Progenitor cell of endocrine pancreas (in vitro differentiated cells): ENCODE results near the gene ALOX5. TPM values are rescaled to one million over a fixed set of nuclear protein-coding genes. Genes with fewer than 3 reads are reported as not detected.
"Not testable (repeated sequence)": the region's sequence is repeated elsewhere in the genome, so short reads cannot be mapped to it uniquely, and the experiment has no call there.

Experiments used
- DNase-seq: peaks from one replicate; pipeline ENCODE4 v3.0.0; 2021; ENCODE audit warnings: low spot score; ENCODE audit not compliant: unreplicated experiment
- H3K27ac Mint-ChIP-seq: 2 replicates; pipeline ENCODE4 v1.8.0; 2021; ENCODE audit warnings: mild to moderate bottlenecking, moderate library complexity, mixed read lengths
- H3K27me3 Mint-ChIP-seq: 2 replicates; pipeline ENCODE4 v1.8.0; 2021; ENCODE audit warnings: mixed read lengths
- H3K36me3 Mint-ChIP-seq: 2 replicates; pipeline ENCODE4 v1.8.0; 2022; ENCODE audit warnings: mixed read lengths; ENCODE audit not compliant: insufficient read depth
- H3K4me1 Mint-ChIP-seq: 2 replicates; pipeline ENCODE4 v1.8.0; 2021; ENCODE audit warnings: low read depth, mixed read lengths
- H3K4me3 Mint-ChIP-seq: 2 replicates; pipeline ENCODE4 v1.8.0; 2021; ENCODE audit warnings: low read depth, mild to moderate bottlenecking, moderate library complexity, mixed read lengths
- H3K9me3 Mint-ChIP-seq: 2 replicates; pipeline ENCODE4 v1.8.0; 2021; ENCODE audit warnings: low read depth, mixed read lengths
- long read RNA-seq: library from polyadenylated mRNA; unstranded; transcript quantifications from one replicate; pipeline ENCODE4 v2.0.0, GENCODE V29; 2020
- total RNA-seq: library from RNA; stranded (reverse); gene quantifications from 2 replicates; pipeline ENCODE4 v1.2.1, GENCODE V29; 2021
- TF ChIP-seq, protein P1 (sequence below): fragments of 200-600 bp; sonication (generic); IDR thresholded peaks from one replicate; pipeline ENCODE4 v1.5.0; 2021; ENCODE audit warnings: antibody characterized with exemption, mild to moderate bottlenecking; ENCODE audit not compliant: unreplicated experiment

Gene ALOX5
- total RNA-seq = 1.9 and 2.5 TPM in 2 replicates
- long read RNA-seq, transcript ALOX5-201 (14 exons, 2,506 nt) = major isoform, 6 of 11 reads
- long read RNA-seq, partial matches to known transcripts = 1 of 11 reads
- long read RNA-seq, other reads (novel, unspliced or antisense) = 4 of 11 reads

DNA sequence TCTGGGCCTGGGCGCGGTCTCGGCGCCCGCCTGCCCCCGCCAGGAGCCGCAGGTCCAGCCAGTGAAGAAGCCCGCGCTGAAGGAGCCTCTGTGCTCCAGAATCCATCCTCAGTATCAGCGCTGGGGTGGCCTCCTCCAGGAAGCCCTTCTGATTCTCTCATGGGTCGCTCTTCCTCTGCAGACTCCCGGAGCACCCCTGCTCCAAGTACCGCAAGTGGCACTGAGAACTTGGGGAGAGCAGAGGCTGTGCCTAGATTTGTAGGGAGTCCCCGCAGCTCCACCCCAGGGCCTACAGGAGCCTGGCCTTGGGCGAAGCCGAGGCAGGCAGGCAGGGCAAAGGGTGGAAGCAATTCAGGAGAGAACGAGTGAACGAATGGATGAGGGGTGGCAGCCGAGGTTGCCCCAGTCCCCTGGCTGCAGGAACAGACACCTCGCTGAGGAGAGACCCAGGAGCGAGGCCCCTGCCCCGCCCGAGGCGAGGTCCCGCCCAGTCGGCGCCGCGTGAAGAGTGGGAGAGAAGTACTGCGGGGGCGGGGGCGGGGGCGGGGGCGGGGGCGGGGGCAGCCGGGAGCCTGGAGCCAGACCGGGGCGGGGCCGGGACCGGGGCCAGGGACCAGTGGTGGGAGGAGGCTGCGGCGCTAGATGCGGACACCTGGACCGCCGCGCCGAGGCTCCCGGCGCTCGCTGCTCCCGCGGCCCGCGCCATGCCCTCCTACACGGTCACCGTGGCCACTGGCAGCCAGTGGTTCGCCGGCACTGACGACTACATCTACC lies at the start of gene ALOX5:
ALOX5 (plus strand) TSS at position 641 of the 774 bp plus-strand sequence; CDS start at position 705, 64 bp downstream.
- H3K9me3 Mint-ChIP-seq = no peaks in the 10 kb centered on the region
- TF ChIP-seq, protein P1, sequence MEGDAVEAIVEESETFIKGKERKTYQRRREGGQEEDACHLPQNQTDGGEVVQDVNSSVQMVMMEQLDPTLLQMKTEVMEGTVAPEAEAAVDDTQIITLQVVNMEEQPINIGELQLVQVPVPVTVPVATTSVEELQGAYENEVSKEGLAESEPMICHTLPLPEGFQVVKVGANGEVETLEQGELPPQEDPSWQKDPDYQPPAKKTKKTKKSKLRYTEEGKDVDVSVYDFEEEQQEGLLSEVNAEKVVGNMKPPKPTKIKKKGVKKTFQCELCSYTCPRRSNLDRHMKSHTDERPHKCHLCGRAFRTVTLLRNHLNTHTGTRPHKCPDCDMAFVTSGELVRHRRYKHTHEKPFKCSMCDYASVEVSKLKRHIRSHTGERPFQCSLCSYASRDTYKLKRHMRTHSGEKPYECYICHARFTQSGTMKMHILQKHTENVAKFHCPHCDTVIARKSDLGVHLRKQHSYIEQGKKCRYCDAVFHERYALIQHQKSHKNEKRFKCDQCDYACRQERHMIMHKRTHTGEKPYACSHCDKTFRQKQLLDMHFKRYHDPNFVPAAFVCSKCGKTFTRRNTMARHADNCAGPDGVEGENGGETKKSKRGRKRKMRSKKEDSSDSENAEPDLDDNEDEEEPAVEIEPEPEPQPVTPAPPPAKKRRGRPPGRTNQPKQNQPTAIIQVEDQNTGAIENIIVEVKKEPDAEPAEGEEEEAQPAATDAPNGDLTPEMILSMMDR = no peak
- H3K36me3 Mint-ChIP-seq = no peaks in the 10 kb centered on the region
- peaks cover 80% of the 10 kb centered on the region for H3K27me3 Mint-ChIP-seq
- peak within 1 kb of the TSS; percentile 24 for H3K27ac Mint-ChIP-seq
- peak; percentile 44 for DNase-seq
- H3K4me1 Mint-ChIP-seq = peaks cover 5% of the 10 kb centered on the region
- H3K4me3 Mint-ChIP-seq = peak within 1 kb of the TSS; percentile 71

DNA sequence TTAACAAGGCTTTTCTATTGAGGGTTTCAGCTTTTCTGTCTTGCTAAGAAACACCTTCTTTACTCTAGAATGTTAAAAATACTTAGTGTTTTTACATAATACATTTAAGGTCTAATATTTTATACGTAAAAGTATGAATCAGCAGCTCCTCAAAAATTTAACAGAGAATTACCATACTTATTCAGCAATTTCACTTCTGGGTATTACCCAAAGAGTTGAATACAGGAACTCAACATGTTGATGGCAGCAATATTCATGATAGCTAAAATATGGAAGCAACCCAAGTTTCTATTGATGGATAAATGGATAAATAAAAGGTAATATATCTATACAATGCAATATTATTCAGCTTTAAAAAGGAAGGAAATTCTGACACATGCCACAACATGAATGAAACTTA lies 48.9 kb upstream of the ALOX5 start:
- peaks cover 32% of the 10 kb centered on the region for H3K9me3 Mint-ChIP-seq
- H3K36me3 Mint-ChIP-seq = peaks cover 1% of the 10 kb centered on the region
- H3K4me1 Mint-ChIP-seq = no peaks in the 10 kb centered on the region
- H3K4me3 Mint-ChIP-seq = no peak overlapping the region
- DNase-seq = no peak
- TF ChIP-seq, protein P1 = no peak
- H3K27me3 Mint-ChIP-seq = no peaks in the 10 kb centered on the region
- no peak overlapping the region for H3K27ac Mint-ChIP-seq

DNA sequence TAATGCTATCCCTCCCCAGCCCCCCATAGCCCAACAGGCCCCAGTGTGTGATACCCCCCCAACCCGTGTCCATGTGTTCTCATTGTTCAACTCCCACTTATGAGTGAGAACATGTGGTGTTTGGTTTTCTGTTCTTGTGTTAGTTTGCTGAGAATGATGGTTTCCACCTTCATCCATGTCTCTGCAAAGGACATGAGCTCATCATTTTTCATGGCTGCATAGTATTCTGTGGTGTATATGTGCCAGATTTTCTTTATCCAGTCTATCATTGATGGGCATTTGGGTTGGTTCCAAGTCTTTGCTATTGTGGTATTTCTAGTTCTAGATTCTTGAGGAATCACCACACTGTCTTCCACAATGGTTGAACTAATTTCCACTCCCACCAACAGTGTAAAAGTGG lies 47.2 kb upstream of the ALOX5 start:
- H3K36me3 Mint-ChIP-seq, H3K4me3 Mint-ChIP-seq, DNase-seq, H3K27me3 Mint-ChIP-seq, H3K27ac Mint-ChIP-seq, H3K4me1 Mint-ChIP-seq: not testable (repeated sequence)
- H3K9me3 Mint-ChIP-seq = peaks cover 23% of the 10 kb centered on the region

DNA sequence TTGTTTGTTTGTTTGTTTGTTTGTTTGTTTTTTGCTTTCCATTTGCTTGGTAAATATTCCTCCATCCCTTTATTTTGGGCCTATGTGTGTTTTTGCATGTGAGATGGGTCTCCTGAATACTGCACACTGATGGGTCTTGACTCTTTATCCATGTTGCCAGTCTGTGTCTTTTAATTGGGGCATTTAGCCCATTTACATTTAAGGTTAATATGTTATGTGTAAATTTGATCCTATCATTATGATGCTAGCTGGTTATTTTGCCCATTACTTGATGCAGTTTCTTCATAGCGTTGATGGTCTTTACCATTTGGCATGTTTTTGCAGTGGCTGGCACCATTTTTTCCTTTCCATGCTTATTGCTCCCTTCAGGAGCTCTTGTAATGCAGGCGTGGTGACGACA lies 42.2 kb upstream of the ALOX5 start:
- H3K4me3 Mint-ChIP-seq, DNase-seq, H3K27ac Mint-ChIP-seq, H3K36me3 Mint-ChIP-seq, H3K27me3 Mint-ChIP-seq, H3K4me1 Mint-ChIP-seq: not testable (repeated sequence)
- peaks cover 15% of the 10 kb centered on the region for H3K9me3 Mint-ChIP-seq

DNA sequence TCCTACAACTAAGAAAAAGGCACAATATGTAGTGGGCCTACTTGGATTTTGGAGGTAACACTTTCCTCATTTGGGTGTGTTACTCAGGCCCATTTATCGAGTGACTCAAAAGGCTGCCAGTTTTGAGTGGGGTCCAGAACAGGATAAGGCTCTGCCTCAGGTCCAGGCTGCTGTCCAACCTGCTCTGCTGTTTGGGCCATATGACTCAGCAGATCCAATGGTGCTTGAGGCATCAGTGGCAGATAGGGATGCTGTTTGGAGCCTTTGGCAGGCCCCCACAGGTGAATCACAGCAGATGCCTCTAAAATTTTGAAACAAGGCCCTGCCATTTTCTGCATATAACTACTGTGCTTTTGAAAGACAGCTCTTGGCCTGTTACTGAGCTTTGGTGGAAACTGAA lies 34.1 kb upstream of the ALOX5 start:
- H3K36me3 Mint-ChIP-seq = no peaks in the 10 kb centered on the region
- TF ChIP-seq, protein P1 = no peak
- no peaks in the 10 kb centered on the region for H3K4me1 Mint-ChIP-seq
- no peak for DNase-seq
- no peak overlapping the region for H3K4me3 Mint-ChIP-seq
- H3K9me3 Mint-ChIP-seq = peaks cover 26% of the 10 kb centered on the region
- no peaks in the 10 kb centered on the region for H3K27me3 Mint-ChIP-seq
- H3K27ac Mint-ChIP-seq = no peak overlapping the region

DNA sequence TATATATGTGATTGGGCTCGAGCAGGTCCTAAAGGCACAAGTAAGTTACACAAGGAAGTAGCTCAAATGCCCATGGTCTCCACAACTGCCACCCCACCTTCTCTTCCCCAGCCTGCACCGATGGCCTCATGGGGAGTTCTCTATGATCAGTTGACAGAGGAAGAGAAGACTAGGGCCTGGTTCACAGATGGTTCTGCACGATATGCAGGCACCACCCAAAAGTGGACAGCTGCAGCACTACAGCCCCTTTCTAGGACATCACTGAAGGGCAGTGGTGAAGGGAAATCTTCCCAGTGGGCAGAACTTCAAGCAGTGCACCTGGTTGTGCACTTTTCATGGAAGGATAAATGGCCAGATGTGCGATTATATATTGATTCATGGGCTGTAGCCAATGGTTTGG lies 33.6 kb upstream of the ALOX5 start:
- H3K4me1 Mint-ChIP-seq, H3K4me3 Mint-ChIP-seq: not testable (repeated sequence)
- peaks cover 26% of the 10 kb centered on the region for H3K9me3 Mint-ChIP-seq

DNA sequence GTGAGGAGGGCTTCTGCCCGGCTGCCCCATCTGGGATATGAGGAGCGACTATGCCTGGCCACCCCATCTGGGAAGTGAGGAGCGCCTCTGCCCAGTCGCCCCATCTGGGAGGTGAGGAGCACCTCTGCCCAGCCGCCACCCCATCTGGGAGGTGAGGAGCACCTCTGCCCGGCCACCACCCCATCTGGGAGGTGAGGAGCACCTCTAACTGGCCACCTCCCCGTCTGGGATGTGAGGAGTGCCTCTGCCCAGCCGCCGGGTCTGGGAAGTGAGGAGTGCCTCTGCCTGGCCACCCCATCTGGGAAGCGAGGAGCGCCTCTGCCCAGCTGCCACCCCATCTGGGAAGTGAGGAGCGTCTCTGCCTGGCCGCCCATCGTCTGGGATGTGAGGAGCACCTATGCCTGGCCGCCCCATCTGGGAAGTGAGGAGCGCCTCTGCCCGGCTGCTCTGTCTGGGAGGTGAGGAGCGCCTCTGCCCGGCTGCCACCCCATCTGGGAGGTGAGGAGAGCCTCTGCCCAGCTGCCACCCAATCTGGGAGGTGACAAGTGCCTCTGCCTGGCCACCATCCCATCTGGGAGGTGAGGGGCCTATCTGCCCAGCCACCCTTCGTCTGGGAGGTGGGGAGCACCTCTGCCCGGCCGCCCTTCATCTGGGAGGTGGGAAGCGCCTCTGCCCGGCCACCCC lies 27.2 kb upstream of the ALOX5 start:
- not testable (repeated sequence) for H3K4me1 Mint-ChIP-seq, H3K36me3 Mint-ChIP-seq, H3K4me3 Mint-ChIP-seq, H3K27ac Mint-ChIP-seq, H3K27me3 Mint-ChIP-seq, DNase-seq
- peaks cover 13% of the 10 kb centered on the region for H3K9me3 Mint-ChIP-seq

More for the DNA sequence above, 33.6 kb upstream of the ALOX5 start:
- not testable (repeated sequence) for H3K27ac Mint-ChIP-seq, H3K36me3 Mint-ChIP-seq, DNase-seq, H3K27me3 Mint-ChIP-seq

DNA sequence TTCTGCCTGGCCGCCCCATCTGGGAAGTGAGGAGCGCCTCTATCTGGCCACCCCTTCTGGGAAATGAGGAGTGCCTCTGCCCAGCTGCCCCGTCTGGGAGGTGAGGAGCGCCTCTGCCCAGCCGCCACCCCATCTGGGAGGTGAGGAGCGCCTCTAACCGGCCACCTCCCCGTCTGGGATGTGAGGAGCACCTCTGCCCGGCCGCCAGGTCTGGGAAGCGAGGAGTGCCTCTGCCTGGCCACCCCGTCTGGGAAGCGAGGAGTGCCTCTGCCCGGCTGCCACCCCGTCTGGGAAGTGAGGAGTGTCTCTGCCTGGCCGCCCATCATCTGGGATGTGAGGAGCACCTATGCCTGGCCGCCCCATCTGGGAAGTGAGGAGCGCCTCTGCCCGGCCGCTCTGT lies 26.6 kb upstream of the ALOX5 start:
- H3K36me3 Mint-ChIP-seq, H3K27me3 Mint-ChIP-seq, DNase-seq, H3K4me1 Mint-ChIP-seq, H3K4me3 Mint-ChIP-seq, H3K27ac Mint-ChIP-seq: not testable (repeated sequence)
- peaks cover 13% of the 10 kb centered on the region for H3K9me3 Mint-ChIP-seq

DNA sequence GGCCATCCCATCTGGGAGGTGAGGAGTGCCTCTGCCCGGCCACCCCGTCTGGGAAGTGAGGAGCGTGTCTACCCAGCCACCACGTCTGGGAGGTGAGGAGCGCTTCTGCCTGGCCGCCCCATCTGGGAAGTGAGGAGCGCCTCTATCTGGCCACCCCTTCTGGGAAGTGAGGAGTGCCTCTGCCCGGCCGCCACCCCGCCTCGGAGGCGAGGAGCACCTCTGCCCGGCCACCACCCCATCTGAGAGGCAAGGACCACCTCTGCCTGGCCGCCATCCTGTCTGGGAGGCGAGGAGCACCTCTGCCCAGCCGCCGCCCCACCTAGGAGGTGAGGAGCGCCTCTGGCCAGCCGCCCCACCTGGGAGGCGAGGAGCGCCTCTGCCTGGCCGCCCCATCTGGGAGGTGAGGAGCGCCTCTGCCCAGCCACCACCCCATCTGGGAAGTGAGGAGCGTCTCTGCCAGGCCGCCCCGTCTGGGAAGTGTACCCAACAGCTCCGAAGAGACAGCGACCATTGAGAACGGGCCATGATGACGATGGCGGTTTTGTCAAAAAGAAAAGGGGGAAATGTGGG lies 25.7 kb upstream of the ALOX5 start:
- not testable (repeated sequence) for H3K36me3 Mint-ChIP-seq, H3K27me3 Mint-ChIP-seq, H3K4me3 Mint-ChIP-seq, H3K9me3 Mint-ChIP-seq, H3K4me1 Mint-ChIP-seq, DNase-seq, H3K27ac Mint-ChIP-seq
